Suppressor macrophage (primary cell): Measurements from ENCODE around the gene EHBP1.

Source experiments
- DNase-seq, 4 experiments: peaks; one replicate each; pipeline ENCODE4 v3.0.0-alpha.2; 2020 to 2022
- total RNA-seq, 17 experiments: gene quantifications; one replicate each; lab custom pipeline; 2026; ENCODE audit warnings: mixed read lengths in 6 of 17, inconsistent platforms in 3 of 17; lab: John Stamatoyannopoulos, UW

The EHBP1 gene
- total RNA-seq: 6.2 to 18.7 (median 9.5) reads per million in 17 experiments

DNA sequence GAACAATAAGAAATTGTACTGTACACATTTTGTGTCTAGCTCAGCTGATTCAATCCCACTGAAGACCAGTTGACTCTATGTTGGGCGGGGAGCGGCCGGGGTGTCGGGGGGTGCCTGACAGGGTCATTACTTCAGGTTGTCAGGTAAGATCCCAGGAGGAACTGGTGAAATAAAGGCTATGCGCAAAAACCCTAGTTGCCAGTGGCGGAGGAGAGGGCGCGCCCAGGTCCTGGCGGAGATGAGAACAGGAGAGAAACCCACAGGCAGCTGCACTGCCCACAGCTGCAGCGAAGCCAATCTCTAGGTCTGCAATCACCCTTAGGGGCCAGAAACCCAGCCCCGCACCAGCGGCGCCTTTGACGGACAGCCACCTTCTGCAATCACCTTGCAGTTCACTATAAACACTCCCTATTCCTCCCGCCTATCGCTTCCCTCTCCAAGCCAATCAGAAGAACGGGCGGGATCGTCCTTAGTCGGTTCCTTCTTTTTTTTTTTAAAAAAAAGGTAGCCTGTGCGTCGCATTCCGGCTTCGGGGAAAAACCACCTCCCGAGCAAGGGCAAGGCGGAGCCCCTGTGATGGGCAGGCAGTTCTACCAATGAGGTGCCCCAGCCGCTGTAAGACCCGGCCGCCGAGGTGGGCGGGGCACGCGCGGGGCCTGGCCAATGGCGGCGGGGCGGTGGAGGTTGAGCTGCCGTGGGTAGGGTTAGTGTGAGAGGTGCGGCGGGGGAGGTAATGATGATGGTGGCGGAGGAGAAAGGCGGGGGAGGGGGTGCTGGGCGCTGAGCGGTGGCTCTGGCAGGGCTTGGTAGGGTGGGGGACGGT, at the start of gene EHBP1:
Gene EHBP1 (plus strand): TSS at position 707 of the 823 bp plus-strand sequence. CDS start 1,479 bp downstream, outside the sequence.
- peak; percentile 99 to 100 (median 100) for DNase-seq

DNA sequence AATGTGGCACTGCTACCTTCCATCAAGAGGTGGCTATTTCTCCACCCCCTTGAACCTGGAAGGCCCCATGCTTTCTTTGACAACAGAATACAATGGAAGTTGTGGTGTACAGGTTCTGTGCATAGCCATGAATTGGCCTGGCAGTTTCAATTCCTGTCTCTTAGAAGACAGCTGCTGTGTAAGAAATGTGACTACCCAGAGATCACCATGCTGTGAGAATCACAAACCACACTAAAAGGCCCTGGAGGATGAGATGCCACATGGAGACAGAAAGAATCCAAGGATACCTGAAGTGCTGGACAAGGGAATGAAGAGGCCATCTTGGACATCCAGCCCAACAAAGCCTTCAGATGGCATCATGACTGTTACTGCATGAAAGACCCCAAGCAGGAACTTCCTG, 47.7 kb upstream of the EHBP1 start:
- DNase-seq: no peak

DNA sequence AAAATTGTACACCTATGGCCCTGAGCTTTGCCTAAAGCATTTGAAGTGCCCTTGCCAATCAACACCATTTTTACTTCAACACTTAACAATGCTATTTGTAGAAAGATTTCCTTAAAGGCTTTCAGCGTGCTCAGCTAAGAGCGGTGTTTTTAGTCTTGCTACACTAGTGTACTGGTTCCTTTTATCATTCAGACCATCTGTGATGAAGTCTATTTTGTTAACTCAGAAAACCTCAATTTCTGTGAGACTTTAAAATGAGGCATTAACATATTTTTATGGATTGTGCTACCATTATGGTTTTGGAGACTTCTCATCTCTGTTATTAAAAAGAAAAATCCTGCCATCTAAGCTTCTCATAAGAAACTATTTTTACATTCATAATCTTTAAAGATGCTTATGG, 46.6 kb upstream of the EHBP1 start:
- no peak for DNase-seq

GRCh38 chr2:62660087-62660486, 45.4 kb upstream of the EHBP1 start:
- no peak for DNase-seq

- no peak for DNase-seq
These were observed 44.8 kb upstream of the EHBP1 start for GRCh38 chr2:62660582-62661262.

GRCh38 chr2:62661263-62661635, 44.3 kb upstream of the EHBP1 start:
- DNase-seq: no peak

GRCh38 chr2:62662131-62662530, 43.4 kb upstream of the EHBP1 start:
- no peak for DNase-seq

- no peak for DNase-seq
These were observed 43.0 kb upstream of the EHBP1 start for GRCh38 chr2:62662554-62662953.

DNA sequence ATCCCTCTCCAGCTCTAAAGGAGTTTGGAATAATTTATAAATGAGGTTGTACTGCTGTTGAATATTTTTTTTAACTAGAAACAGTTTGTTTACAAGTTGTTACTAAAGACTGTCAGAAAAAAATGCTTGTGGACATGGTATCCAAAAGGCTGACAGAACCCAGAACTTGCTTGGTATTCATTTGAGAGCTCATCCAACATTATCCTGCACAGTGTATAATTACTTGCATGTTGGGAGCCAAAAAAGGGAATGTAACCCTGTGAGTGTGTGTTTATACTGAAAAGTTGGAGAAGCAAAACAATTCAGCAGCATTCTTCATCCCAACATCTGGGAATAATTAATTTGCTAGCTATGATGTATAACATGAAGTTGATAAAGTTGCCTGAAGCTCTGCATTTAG, 42.1 kb upstream of the EHBP1 start:
- no peak for DNase-seq

DNA sequence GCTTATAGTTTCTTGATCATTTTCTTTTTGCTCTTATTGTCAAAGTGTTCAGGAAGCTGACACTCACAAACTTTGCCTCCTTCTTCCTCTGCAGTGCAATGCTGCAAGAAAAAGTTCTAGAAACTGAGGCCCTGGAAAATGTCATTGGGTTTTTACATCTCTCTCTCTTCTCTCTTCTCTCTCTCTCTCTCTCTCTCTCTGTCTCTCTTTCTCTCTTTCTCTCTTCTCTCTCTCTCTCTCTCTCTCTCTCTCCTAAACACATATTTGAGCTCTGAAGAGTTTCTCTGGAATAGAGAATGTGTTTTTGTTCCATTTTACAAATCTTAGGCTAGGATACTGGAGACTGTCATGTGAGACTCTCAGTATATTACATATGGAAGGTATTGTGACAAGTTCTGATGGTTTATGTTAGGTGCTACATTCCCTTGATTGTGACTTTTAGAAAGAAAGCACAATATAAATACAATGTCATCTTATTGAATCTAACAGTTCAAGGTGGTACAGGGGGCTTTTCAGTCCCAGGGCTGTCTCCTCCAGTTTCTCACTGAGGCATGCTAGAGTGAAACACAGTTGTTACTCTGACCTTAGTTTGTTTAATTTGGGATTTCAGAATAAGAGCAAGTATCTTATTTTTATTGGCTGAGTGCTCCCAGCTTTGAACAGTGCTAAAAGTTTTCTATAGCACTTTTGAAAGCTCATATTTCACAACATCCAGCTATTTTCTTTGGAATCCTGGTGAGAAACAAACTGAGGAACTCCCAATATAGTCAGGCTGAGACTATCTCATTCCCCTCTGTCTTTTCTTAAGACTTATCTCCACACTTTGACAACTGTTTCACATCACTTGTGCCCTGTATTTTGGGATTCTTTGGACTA, 41.4 kb upstream of the EHBP1 start:
- DNase-seq: no peak

DNA sequence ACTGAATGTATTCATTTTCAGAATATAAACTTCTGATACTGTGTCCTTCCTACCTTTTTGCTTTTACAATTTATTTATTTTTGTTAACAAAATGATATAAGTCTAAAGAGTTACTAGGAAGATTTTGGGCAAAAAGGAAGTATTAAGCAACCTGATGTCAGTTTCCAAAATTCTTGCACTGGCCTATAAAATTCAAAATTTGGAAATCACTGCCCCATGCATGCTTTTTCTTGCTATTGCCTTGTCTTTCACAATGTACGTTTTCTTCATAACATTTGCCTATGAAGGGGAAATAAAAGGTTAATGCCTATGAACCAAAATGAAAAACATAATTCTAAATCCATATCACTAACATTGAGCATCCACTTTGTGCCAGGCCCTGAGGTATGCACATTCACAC, 40.1 kb upstream of the EHBP1 start:
- DNase-seq: no peak

DNA sequence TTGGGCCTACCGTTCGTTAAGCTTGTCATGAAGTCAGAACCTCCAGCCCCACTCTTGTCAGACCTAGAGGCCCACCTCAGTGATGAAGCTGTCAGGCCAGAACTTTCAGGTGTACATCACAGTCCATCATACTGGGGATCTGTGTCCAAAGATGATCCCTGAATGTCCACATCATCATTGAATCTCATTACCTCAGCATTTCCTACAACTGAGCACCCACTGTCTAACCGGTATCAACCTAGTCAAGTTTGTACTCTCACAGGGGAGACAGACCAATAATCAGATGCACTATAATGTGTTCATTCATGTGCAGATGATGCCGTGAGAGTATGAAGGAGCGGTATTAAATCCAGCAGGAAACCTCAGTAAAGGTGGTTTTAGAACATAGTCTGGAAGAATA, 36.3 kb upstream of the EHBP1 start:
- DNase-seq: no peak

DNA sequence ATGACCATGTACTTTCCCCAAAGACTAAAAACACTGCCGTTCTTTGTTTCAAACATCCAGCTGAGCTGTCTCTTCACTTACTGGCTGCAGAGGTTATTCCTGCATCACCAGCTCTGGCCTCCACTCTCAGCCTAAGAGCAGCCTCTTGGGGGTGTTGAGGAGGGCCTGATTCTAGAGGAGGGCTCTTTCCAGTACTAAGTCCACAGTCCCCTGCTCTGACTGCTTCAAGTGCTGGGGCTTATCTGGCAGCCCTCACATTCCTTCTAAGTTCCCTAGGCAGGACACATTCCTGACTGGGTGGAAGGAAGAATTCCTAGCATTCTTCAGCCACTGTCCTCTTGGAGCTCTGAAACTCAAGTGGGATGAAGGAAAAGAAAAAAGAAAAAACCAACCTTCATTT, 32.9 kb upstream of the EHBP1 start:
- no peak for DNase-seq

- DNase-seq: no peak
These were observed 30.5 kb upstream of the EHBP1 start for GRCh38 chr2:62675062-62675461.

- no peak for DNase-seq
These were observed 20.3 kb upstream of the EHBP1 start for GRCh38 chr2:62685256-62685655.

DNA sequence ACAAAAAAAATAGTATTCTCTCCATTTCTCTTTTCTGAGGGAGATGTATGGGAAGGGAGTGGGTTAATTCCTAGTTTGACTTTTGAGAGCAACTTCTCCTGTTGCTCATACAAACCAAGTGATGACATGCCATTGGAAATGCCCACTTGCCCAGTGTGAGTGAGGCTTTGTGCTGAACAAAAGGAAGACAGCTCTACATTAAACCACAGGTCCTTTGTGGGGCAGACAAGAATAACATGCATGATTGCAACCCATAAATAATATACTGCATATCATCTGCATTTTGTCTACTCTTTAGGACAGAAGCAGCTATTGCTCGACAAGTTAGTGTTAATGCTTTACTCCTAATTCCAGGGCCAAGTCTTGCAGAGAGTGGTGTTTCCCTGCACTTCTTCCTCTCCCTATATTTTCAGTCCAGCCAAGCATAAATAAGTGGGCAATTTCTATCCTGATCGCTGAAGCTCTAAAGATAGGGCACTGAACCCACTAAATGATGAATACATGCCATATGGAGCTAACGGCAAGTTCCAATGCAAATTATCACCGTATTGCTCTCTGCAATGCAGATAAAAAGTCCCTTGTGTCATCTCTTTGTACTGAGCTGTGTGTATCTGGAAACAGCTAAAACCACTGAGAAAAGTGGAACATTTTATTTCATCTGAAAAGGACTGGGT, 19.4 kb upstream of the EHBP1 start:
- DNase-seq: no peak

DNA sequence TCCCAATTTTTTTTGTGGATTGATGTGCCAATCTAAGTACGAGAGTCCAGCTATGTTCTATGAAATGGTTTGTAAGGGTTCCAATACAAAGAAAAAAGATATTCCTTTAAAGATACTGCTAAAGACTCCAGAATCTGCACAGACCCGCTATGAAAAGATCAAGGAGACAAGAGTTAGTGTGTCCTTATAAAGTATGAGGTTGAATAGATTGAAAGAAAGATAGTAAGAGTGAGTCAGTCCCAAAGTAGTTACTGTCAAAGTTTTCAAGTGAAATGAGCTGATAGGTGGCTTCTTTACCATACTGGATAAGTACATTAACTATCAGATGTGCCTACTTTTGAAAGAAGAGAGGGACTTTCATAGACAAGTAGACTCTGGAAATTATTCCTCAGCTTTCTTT, 17.9 kb upstream of the EHBP1 start:
- no peak for DNase-seq

DNA sequence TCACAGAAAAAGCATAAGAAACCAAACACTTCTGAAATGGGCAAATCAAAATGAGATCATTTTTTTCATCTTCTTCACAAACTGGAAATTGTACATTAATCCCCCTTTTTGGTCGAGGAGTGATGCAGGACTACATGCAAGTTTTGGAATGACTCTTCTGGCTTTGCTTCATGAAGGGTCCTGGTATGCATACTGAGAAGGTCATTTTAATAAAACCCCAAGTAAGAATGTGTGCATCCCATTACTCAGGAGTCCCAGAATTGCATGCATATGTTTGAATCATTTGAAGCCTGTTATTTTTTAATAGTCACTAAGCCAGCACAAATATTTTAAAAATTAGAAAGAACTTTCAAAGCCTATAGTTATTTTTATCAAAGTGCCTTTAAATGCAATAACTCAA, 16.7 kb upstream of the EHBP1 start:
- DNase-seq: no peak

DNA sequence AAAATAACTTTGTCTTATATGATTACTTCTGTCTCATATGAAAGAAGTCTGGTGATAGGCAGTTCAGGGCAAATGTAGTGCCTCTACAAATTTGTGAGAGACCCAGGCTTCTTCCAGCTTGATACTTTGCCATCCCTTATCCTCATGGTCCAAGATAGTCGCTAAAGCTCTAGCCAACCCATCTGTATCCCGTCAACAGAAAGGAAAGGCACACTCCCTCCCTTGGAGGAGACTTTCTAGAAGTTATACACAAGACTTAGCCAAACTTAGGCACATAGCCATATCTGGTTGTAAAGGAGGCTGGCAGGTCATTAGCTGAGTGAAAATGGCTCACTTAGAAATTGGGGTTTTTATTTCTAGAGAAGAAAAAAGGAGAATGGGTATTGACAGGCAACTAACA, 14.3 kb upstream of the EHBP1 start:
- DNase-seq: no peak

DNA sequence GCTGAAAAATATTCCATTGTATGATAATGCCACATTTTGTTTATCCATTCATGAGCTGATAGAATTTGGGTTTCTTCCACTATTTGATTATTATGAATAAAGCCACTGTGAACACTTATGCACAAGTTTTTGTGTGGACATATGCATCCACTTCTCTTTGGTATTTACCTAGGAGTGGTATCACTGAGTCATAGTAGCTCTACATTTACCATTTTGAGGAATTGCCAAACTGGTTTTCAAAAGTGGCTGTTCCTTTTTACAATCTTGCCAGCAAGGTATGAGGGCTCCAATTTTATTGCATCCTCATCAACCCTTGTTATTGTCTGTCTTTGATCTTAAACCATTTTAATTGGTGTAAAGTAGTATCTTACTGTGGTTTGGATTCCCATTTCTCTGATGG, 13.3 kb upstream of the EHBP1 start:
- DNase-seq: no peak

- no peak for DNase-seq
These were observed 6.9 kb upstream of the EHBP1 start for GRCh38 chr2:62698653-62699052.

DNA sequence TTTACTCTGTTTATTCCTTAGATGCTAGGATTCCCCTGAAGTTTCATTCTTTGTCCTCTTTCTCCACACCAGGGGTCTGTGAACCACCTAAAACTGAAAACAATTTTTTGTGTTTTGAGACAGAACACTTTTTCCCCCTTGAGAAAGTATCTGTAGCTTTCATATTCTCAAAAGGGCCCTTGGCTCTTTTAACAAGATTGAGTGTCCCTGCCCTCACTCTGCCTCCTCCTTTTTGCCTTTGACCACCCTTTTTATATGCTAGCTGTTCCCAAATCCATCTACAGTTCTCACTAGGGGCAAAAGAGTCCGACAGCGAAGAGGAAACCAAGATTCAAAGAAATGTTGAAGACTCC, 883 bp upstream of the EHBP1 start:
- no peak for DNase-seq
